Mammary epithelial cell (primary cell): Measurements from ENCODE around the gene STK32C.

ENCODE experiments used
- CTCF ChIP-seq, 2 donors: IDR thresholded peaks in 1 of 2; conservative IDR thresholded peaks in 1 of 2; 2 replicates each; pipeline ENCODE4 v1.5.1; 2011 to 2012; ENCODE audit warnings: inconsistent platforms in 2 of 2, low read length in 2 of 2, mild to moderate bottlenecking in 2 of 2, control low read depth in 1 of 2, low read depth in 1 of 2; ENCODE audit not compliant: insufficient read depth in 1 of 2; ENCODE audit errors: extremely low read depth in 1 of 2
- EZH2 ChIP-seq: IDR thresholded peaks from 2 replicates; pipeline ENCODE4 v1.6.1; 2012; ENCODE audit warnings: low read length, inconsistent platforms, borderline replicate concordance

- TF ChIP-seq CTCF (conservative IDR thresholded peaks at IDR 0.05 in 1 of 2, IDR thresholded peaks at IDR 0.05 in 1 of 2; ENCODE audit: extremely low read depth in 1 of 2, insufficient read depth in 1 of 2, low read depth in 1 of 2, low read length in 2 of 2): no peak
- TF ChIP-seq EZH2: no peak
Observed at GRCh38 chr10:132198381-132199181, 109.2 kb downstream of the STK32C start.
